NCI-H2196 (cell line): Measurements from ENCODE around the gene ZNF536.
"Not testable (repeated sequence)": the region's sequence is repeated elsewhere in the genome, so short reads cannot be mapped to it uniquely, and the experiment has no call there.

ENCODE experiments used
- DNase-seq: peaks from one replicate; lab custom pipeline; 2025; ENCODE audit not compliant: unreplicated experiment; lab: John Stamatoyannopoulos, UW

The ZNF536 gene

DNA sequence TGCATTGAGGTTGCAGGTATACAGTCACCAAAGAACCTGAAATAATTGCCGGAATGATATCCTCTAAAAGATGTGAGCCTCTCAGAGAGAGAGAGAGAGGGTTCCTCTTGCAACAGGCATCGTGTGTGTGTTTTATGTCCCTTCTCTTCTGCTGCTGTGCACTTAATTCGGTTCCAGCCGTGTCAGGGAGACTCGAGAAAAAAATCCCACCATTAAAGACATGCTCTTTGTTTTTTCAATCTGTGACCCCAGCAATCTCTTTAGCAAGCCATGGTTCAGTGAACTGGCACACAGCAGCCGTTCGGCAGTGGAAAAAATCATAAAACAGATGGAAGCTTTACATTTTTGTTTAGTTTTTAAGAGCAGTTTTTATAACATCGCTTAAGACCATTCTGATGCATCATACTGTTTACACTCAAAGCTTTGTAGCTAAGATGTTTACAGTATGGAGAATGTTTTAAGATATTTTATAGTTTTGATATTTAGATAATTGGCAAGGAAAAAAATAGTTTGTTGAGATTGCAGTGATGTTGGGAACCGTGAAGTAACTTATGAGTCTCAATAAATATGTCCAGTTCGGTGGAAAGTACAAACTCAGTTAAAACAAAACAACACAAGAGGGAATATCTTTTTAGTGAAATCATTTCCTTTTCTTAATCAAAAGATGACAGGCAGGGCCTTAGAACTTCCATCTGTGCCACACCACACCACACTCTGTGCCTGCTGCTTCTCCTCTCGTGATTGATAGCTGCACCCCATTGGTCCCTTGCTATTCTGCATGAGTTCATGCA lies 31.2 kb upstream of the ZNF536 start:
- no peak for DNase-seq

- no peak for DNase-seq
Observed at GRCh38 chr19:30341611-30342201, 30.5 kb upstream of the ZNF536 start.

- no peak for DNase-seq
Observed at GRCh38 chr19:30342901-30343300, 29.3 kb upstream of the ZNF536 start.

GRCh38 chr19:30344446-30345425 lies 27.4 kb upstream of the ZNF536 start:
- DNase-seq = no peak

GRCh38 chr19:30345686-30346085 lies 26.5 kb upstream of the ZNF536 start:
- DNase-seq = no peak

- DNase-seq = not testable (repeated sequence)
Observed at GRCh38 chr19:30346468-30346867, 25.7 kb upstream of the ZNF536 start.

DNA sequence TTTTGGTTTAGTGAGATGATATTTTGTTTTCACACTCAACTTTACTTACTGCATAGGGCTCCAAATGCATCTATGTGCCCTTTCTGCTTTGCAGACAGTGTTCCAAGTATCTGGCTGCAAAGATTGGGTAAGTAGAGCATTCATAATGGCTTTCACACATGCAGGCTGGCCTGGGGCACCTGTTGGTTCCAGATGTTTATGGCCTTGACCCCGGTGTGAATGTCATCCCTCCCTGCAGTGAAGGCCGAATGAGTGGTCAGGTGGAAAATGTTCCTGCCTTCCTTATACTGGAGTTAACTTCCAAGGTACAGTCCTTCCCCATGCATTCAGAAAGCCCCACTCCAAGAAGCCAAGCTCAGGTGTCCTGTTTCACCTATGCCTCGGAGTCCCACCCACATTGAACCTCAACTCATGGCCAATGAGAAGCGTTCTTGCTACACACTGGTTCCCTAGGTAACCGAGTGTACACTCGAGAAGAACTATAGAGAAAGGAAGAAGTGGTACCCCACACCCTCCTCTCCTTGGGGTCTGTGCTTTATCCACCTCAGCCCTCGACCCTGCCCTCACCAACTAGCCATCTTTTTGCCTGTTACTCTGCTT lies 23.0 kb upstream of the ZNF536 start:
- no peak for DNase-seq

GRCh38 chr19:30350692-30351663 lies 21.2 kb upstream of the ZNF536 start:
- DNase-seq = no peak

DNA sequence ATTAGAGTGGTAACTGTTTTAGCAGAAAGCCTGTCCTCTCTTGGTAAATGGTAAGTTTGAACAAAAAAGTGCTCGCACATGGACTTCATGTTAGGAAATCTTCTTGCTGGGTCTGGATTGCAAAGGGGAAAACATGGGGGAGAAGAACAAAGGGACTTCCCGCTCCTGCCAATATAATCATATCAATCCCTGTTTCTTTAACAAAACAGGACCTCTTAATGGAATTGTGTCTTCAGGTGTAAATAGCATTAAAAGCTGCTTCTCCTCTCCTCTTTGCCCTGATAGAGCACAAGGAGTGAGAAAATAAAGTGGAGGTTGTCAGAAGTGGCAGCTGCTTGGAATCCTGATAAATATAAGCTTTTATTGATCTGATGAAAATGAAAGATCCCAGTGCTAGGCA lies 20.4 kb upstream of the ZNF536 start:
- no peak for DNase-seq

GRCh38 chr19:30353394-30353945 lies 18.7 kb upstream of the ZNF536 start:
- DNase-seq = no peak

DNA sequence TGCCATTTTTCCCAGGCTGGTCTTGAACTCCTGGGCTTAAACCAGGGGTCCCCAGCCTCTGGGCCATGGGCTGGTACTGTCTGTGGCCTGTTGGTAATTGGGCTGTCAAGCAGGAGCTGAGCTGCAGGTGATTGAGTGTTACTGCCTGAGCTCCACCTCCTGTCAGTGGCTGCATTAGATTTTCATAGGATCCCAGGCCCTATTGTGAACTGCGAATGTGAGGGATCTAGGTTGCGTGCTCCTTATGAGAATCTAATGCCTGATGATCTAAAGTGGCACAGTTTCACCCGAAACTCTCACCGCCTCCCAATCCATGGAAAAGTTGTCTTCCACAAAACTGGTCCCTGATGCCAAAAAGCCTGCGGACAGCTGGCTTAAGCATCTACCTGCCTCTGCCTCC lies 16.6 kb upstream of the ZNF536 start:
- no peak for DNase-seq

- no peak for DNase-seq
Observed at GRCh38 chr19:30356951-30357579, 15.1 kb upstream of the ZNF536 start.

- DNase-seq = no peak
Observed at GRCh38 chr19:30357580-30357954, 14.6 kb upstream of the ZNF536 start.

DNA sequence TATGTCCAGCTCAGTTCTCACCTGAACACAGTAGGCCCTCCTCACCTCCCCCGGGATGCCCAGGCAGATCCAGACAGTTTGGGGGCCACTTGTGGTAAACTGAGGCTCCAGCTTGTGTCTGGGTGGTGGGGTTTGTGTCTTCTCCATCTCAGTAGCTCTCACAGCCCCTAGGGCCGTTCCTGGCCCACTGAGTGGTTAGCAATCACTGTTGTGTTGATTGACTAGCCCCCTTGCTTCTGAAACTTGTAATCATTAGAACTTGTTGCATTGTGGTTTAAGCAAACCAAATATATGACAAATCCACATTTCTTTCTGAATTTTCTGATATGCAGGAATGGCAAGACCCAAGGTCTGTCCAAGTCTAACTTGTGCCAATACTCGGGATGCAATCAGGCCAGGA lies 13.9 kb upstream of the ZNF536 start:
- DNase-seq = no peak

DNA sequence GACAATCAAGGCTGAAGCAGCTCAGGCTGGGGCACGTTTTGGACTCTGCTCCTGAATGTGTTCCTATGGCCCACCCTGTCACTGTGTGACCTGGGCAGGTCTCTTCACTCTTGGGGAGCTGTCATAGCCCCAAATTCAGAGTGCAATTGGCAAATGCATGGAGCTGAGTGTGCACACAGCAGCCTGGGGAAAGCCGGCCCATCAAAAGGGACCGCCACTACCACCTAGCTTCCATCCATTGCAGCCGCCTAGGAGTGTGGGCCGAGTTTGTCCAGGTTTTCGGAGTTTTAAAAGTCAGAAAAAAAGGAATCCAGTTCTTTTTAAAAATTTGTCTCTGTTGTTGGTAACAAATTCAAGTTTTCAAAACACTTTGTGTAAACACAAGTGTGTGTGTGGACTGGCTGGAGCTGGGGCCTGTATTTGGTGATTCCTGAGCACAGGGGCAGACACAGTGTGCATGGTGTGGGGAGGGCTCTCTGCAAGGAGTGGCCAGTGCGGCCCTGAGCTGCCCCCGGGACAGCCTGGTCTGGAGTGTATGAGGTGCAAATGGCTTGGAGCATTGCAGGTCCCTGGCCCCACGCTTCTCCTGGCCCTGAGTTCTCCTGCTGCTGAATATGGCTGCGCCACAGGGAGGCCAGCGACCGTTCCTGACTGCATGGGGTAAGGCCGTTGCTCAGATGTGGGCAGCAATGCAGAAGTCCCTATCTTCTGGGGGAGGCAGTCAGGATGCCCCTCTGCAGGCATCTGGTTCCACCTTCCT lies 13.2 kb upstream of the ZNF536 start:
- no peak for DNase-seq

DNA sequence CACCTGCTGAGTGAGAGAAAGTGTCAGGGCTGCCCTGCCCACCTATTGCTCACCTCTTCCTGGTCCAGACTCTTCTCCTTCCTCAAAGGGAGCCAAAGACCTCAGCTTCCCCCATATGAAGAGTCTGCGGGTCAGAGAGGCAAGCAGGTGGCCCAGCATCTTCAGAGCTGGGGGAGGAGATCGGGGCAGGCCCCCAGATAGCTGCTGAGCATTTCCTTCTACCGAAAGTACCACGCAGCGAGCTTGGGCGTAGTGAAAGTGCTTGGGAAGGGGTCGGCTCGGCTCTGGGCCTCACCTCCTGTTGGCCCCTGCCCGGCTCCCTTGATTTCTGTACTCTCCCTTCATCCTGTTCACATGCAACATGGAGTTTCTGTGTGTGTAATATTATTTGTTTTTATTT lies 12.2 kb upstream of the ZNF536 start:
- no peak for DNase-seq

DNA sequence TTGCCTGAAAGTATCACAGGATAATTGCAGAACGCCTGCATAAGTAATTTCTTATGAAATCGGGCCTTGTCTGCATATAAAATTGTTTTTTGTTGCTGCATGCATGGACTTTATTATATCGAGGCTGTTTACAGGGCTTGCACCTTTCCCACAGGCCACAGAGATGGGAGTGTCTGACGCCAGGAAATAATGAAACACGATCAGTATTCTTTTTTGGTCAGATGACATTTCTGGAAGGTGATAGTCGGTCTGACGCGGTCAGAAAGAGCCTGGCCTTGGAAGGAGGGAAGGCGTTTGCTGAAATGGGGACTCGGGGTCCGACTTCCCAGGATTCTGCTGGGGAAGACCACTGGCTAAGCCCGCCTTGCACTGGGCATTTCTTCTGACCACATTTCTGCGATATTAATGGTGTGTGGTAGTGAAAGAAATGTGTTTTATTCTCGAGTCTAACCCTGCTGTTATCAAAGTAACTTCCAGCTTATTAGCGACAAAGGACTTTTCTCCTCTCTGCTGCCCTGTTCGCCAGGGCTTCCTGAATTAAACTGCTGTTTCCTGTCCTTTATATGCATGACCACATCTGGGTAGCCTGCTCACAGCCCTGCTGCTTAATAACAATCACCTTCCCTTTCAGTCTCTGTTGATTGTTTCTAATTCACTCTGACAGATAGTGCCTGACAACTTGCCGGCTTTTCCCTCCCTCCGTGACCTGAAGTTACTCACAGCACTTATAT lies 11.6 kb upstream of the ZNF536 start:
- DNase-seq = no peak

GRCh38 chr19:30361107-30361447 lies 11.1 kb upstream of the ZNF536 start:
- DNase-seq = no peak
